ENCODE results near the gene TNFRSF18. TPM values are rescaled to one million over a fixed set of nuclear protein-coding genes. Genes with fewer than 3 reads are reported as not detected.

TNFRSF18 gene
- total RNA-seq, 1 experiment from 2014 or later: 0.83 TPM

DNA sequence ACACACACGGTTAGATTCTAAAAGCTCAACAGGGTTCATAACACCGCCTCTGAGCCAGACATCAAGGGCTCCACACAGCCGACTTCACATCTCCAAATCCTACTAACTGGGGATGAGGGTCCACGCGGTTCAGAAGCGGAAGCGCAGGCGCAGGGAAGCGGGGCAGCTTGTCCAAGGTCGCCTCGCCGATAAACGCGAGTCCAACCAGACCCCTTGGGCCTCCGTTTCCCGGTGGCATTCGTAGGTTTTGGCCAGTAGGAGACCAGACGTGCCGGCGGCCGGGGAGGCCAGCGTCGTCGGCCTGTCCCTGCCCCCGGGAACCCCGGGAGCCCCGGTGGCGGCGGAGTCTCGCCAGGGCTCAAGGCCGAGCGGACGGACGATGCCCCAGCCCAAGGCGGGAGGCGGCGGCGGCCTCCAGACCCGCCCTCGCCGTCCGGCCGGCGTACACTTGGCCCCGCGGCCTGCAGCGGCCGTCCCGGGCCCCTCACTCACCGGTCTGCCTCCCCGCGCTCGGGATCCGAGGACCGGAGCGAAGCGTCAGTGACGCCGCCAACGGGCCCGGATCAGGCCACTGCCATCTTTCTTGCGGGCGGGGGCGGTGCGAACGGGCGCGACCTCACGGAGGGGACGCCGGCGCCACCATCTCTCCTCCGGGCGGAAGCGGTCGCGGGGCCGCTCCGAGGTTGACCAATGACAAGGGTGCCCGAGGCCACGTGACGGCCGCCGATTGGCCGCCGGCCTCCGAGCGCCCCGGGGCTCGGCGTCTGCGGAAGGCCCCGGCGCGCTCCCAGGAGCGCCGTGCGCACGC, 25.2 kb upstream of the TNFRSF18 start, which contains the start of gene SDF4 (continued):
- TF ChIP-seq FOXP1 (CRISPR knock-in tag; IDR thresholded peaks at IDR 0.05; ENCODE audit: borderline replicate concordance) (no peak), SOX15 (CRISPR knock-in tag; IDR thresholded peaks at IDR 0.05) (no peak), ESRRA (CRISPR knock-in tag; IDR thresholded peaks at IDR 0.05; ENCODE audit: borderline replicate concordance) (peak; percentile 65; the same call in 1 of the 2 replicates), EMX1 (CRISPR knock-in tag; IDR thresholded peaks at IDR 0.05) (no peak), PRRX2 (CRISPR knock-in tag; IDR thresholded peaks at IDR 0.05) (no peak), NFATC4 (CRISPR knock-in tag; IDR thresholded peaks at IDR 0.05) (no peak), NR2C2 (CRISPR knock-in tag; IDR thresholded peaks at IDR 0.05) (no peak), NFYB (CRISPR knock-in tag; conservative IDR thresholded peaks at IDR 0.05; ENCODE audit: low read depth) (peak; percentile 80), ZNF232 (CRISPR knock-in tag; IDR thresholded peaks at IDR 0.05) (0 out of 2 replicates have a peak, but pooled peaks have one; percentile 41), MYBL2 (CRISPR knock-in tag; IDR thresholded peaks at IDR 0.05) (peak; percentile 71; the same call in 1 of the 2 replicates), JAZF1 (CRISPR knock-in tag; IDR thresholded peaks at IDR 0.05) (no peak)
- TF ChIP-seq, protein P1, sequence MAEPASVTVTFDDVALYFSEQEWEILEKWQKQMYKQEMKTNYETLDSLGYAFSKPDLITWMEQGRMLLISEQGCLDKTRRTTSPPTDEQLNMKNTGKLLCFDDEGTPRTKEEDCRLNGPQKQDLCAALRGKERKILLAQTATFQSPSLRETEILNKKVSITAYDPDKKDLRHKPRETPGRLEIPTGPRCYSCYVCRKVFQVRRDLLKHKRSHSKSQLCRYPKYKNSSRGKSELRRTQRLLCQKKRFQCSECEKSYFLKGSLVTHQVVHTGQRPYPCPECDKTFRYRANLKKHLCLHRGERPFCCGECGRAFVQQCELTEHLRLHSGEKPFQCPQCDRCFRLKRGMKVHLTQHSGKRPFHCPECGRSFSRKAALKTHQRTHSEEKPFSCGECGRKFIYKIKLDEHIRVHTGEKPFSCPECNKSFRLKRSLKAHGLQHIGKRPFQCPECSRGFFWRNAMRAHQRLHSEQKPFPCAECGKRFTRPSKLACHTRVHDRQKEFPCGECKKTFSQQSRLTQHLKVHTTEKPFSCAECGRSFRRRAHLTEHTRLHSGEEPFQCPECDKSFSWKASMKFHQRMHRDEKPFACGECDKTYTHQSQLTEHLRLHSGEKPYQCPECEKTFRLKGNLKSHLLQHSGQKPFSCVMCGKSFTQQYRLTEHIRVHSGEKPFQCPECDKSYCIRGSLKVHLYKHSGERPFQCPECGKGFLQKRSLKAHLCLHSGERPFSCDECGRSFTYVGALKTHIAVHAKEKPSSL (CRISPR knock-in tag; conservative IDR thresholded peaks at IDR 0.05): no peak
- TF ChIP-seq, protein P2, sequence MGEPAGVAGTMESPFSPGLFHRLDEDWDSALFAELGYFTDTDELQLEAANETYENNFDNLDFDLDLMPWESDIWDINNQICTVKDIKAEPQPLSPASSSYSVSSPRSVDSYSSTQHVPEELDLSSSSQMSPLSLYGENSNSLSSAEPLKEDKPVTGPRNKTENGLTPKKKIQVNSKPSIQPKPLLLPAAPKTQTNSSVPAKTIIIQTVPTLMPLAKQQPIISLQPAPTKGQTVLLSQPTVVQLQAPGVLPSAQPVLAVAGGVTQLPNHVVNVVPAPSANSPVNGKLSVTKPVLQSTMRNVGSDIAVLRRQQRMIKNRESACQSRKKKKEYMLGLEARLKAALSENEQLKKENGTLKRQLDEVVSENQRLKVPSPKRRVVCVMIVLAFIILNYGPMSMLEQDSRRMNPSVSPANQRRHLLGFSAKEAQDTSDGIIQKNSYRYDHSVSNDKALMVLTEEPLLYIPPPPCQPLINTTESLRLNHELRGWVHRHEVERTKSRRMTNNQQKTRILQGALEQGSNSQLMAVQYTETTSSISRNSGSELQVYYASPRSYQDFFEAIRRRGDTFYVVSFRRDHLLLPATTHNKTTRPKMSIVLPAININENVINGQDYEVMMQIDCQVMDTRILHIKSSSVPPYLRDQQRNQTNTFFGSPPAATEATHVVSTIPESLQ (CRISPR knock-in tag; IDR thresholded peaks at IDR 0.05): no peak
- TF ChIP-seq, protein P3, sequence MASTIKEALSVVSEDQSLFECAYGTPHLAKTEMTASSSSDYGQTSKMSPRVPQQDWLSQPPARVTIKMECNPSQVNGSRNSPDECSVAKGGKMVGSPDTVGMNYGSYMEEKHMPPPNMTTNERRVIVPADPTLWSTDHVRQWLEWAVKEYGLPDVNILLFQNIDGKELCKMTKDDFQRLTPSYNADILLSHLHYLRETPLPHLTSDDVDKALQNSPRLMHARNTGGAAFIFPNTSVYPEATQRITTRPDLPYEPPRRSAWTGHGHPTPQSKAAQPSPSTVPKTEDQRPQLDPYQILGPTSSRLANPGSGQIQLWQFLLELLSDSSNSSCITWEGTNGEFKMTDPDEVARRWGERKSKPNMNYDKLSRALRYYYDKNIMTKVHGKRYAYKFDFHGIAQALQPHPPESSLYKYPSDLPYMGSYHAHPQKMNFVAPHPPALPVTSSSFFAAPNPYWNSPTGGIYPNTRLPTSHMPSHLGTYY (CRISPR knock-in tag; IDR thresholded peaks at IDR 0.05): no peak
- TF ChIP-seq, protein P4, sequence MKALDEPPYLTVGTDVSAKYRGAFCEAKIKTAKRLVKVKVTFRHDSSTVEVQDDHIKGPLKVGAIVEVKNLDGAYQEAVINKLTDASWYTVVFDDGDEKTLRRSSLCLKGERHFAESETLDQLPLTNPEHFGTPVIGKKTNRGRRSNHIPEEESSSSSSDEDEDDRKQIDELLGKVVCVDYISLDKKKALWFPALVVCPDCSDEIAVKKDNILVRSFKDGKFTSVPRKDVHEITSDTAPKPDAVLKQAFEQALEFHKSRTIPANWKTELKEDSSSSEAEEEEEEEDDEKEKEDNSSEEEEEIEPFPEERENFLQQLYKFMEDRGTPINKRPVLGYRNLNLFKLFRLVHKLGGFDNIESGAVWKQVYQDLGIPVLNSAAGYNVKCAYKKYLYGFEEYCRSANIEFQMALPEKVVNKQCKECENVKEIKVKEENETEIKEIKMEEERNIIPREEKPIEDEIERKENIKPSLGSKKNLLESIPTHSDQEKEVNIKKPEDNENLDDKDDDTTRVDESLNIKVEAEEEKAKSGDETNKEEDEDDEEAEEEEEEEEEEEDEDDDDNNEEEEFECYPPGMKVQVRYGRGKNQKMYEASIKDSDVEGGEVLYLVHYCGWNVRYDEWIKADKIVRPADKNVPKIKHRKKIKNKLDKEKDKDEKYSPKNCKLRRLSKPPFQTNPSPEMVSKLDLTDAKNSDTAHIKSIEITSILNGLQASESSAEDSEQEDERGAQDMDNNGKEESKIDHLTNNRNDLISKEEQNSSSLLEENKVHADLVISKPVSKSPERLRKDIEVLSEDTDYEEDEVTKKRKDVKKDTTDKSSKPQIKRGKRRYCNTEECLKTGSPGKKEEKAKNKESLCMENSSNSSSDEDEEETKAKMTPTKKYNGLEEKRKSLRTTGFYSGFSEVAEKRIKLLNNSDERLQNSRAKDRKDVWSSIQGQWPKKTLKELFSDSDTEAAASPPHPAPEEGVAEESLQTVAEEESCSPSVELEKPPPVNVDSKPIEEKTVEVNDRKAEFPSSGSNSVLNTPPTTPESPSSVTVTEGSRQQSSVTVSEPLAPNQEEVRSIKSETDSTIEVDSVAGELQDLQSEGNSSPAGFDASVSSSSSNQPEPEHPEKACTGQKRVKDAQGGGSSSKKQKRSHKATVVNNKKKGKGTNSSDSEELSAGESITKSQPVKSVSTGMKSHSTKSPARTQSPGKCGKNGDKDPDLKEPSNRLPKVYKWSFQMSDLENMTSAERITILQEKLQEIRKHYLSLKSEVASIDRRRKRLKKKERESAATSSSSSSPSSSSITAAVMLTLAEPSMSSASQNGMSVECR (CRISPR knock-in tag; IDR thresholded peaks at IDR 0.05; ENCODE audit: borderline replicate concordance): no peak; the same call in 1 of the 2 replicates
- TF ChIP-seq, protein P5, sequence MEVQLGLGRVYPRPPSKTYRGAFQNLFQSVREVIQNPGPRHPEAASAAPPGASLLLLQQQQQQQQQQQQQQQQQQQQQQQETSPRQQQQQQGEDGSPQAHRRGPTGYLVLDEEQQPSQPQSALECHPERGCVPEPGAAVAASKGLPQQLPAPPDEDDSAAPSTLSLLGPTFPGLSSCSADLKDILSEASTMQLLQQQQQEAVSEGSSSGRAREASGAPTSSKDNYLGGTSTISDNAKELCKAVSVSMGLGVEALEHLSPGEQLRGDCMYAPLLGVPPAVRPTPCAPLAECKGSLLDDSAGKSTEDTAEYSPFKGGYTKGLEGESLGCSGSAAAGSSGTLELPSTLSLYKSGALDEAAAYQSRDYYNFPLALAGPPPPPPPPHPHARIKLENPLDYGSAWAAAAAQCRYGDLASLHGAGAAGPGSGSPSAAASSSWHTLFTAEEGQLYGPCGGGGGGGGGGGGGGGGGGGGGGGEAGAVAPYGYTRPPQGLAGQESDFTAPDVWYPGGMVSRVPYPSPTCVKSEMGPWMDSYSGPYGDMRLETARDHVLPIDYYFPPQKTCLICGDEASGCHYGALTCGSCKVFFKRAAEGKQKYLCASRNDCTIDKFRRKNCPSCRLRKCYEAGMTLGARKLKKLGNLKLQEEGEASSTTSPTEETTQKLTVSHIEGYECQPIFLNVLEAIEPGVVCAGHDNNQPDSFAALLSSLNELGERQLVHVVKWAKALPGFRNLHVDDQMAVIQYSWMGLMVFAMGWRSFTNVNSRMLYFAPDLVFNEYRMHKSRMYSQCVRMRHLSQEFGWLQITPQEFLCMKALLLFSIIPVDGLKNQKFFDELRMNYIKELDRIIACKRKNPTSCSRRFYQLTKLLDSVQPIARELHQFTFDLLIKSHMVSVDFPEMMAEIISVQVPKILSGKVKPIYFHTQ (CRISPR knock-in tag; IDR thresholded peaks at IDR 0.05): no peak
- TF ChIP-seq, protein P6, sequence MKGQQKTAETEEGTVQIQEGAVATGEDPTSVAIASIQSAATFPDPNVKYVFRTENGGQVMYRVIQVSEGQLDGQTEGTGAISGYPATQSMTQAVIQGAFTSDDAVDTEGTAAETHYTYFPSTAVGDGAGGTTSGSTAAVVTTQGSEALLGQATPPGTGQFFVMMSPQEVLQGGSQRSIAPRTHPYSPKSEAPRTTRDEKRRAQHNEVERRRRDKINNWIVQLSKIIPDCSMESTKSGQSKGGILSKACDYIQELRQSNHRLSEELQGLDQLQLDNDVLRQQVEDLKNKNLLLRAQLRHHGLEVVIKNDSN (CRISPR knock-in tag; IDR thresholded peaks at IDR 0.05): peak; percentile 95
- TF ChIP-seq, protein P7, sequence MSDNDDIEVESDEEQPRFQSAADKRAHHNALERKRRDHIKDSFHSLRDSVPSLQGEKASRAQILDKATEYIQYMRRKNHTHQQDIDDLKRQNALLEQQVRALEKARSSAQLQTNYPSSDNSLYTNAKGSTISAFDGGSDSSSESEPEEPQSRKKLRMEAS (CRISPR knock-in tag; IDR thresholded peaks at IDR 0.05): 0 out of 2 replicates have a peak, but pooled peaks have one; percentile 51
- TF ChIP-seq, protein P8, sequence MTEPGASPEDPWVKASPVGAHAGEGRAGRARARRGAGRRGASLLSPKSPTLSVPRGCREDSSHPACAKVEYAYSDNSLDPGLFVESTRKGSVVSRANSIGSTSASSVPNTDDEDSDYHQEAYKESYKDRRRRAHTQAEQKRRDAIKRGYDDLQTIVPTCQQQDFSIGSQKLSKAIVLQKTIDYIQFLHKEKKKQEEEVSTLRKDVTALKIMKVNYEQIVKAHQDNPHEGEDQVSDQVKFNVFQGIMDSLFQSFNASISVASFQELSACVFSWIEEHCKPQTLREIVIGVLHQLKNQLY (CRISPR knock-in tag; IDR thresholded peaks at IDR 0.05): no peak
